Lower leg skin (tissue), 4 donors: ENCODE measurements around the gene NEK4. TPM values are rescaled to one million over a fixed set of nuclear protein-coding genes. Genes with fewer than 3 reads are reported as not detected.

Source experiments
- DNase-seq, 2 donors: peaks; one replicate each; pipeline ENCODE4 v3.0.0-alpha.2; 2019; ENCODE audit warnings: low spot score in 2 of 2
- H3K4me3 ChIP-seq: fragments of 200-600 bp; sonication (generic); 2 replicates; pipeline ENCODE4 v1.5.1; 2017; ENCODE audit warnings: mild to moderate bottlenecking, low read depth; ENCODE audit not compliant: poor library complexity, severe bottlenecking
- POLR2A ChIP-seq, 2 donors: fragments of 450-650 bp; IDR thresholded peaks; one replicate each; pipeline ENCODE4 v1.6.1; 2016 to 2017; ENCODE audit warnings: antibody characterized with exemption in 2 of 2, mild to moderate bottlenecking in 1 of 2, moderate library complexity in 1 of 2
- WGBS, 2 donors: methylation state at CpG; one replicate each; pipeline ENCODE4 v1.1.5; 2018; 5-methylcytosine and 5-hydroxymethylcytosine counted together
- intact Hi-C: fragments of 100-400 bp; cut with DNase I; formaldehyde crosslinking; loops from one replicate; pipeline ENCODE4 v1.15.0; 2023; ENCODE audit warnings: low total_unique reads
- total RNA-seq, 4 donors: library from RNA; depleted of rRNA; stranded (reverse); fragments of >200 nt; gene quantifications; one replicate each; pipeline ENCODE4 v1.1.0, GENCODE V29; 2016
- TF ChIP-seq, protein P1 (sequence below), 3 donors: fragments of 450-650 bp; IDR thresholded peaks; one replicate each; pipeline ENCODE4 v1.5.1; 2016; ENCODE audit warnings: antibody characterized with exemption in 3 of 3, mild to moderate bottlenecking in 3 of 3, moderate library complexity in 2 of 3

Gene NEK4
- total RNA-seq, 4 donors from 2014 or later: 9.2 to 15.9 (median 12.7) TPM

DNA sequence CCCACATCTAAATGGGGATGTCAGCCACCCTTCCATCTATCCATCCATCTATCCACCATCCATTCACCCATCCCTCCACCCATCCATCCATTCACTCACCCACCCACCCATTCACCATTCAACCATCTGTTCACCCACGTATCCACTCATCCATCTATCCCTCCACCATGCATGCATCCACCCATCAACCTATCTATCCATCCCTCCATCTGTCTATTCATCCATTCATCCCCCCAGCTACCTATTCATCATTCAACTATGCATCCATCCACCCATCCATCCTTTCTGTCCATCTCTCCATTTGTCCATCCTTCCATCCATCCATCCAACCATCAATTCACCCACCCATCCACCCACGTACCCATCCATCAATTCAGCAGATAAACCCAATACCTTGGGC is 38.4 kb upstream of the NEK4 start:
- no peak for TF ChIP-seq POLR2A (IDR thresholded peaks at IDR 0.05)
- TF ChIP-seq, protein P1, sequence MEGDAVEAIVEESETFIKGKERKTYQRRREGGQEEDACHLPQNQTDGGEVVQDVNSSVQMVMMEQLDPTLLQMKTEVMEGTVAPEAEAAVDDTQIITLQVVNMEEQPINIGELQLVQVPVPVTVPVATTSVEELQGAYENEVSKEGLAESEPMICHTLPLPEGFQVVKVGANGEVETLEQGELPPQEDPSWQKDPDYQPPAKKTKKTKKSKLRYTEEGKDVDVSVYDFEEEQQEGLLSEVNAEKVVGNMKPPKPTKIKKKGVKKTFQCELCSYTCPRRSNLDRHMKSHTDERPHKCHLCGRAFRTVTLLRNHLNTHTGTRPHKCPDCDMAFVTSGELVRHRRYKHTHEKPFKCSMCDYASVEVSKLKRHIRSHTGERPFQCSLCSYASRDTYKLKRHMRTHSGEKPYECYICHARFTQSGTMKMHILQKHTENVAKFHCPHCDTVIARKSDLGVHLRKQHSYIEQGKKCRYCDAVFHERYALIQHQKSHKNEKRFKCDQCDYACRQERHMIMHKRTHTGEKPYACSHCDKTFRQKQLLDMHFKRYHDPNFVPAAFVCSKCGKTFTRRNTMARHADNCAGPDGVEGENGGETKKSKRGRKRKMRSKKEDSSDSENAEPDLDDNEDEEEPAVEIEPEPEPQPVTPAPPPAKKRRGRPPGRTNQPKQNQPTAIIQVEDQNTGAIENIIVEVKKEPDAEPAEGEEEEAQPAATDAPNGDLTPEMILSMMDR (IDR thresholded peaks at IDR 0.05): no peak
- WGBS, 2 donors: 73 to 86% methylated on average over 2 of the region's 2 CpGs
- no peak overlapping the region for H3K4me3 ChIP-seq
- intact Hi-C loops: no loop called here
- DNase-seq: no peak

- DNase-seq: no peak
- no peak overlapping the region for H3K4me3 ChIP-seq
- TF ChIP-seq, protein P1 (IDR thresholded peaks at IDR 0.05): no peak
- TF ChIP-seq POLR2A (IDR thresholded peaks at IDR 0.05): no peak
- intact Hi-C loops: no loop called here
- 76 to 77% methylated on average over 19 of the region's 19 CpGs for WGBS, 2 donors
These were observed 34.7 kb upstream of the NEK4 start for GRCh38 chr3:52805270-52806039.

DNA sequence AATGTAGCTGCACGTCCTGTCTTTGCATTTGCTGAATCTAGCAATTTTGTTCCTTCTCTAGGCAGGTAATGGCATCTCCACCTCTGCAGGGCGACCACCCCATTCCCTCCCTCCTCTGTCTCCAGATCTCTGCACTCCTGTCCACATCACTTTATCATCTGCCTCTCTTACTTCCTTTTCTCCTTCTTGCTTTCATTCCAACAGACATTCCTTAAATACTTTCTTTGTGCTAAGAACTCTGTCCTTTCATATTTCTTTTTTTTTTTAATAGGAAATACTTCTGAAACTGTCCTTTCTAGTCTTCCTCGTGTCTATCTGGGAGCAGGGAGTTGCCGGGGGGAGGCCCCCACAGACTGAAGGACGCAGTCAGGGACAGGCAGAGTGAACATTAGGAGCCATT is 31.1 kb upstream of the NEK4 start:
- intact Hi-C loops: no loop called here
- WGBS, 2 donors: 53 to 59% methylated on average over 5 of the region's 5 CpGs
- DNase-seq: no peak
- H3K4me3 ChIP-seq: no peak overlapping the region
- TF ChIP-seq, protein P1 (IDR thresholded peaks at IDR 0.05): no peak

DNA sequence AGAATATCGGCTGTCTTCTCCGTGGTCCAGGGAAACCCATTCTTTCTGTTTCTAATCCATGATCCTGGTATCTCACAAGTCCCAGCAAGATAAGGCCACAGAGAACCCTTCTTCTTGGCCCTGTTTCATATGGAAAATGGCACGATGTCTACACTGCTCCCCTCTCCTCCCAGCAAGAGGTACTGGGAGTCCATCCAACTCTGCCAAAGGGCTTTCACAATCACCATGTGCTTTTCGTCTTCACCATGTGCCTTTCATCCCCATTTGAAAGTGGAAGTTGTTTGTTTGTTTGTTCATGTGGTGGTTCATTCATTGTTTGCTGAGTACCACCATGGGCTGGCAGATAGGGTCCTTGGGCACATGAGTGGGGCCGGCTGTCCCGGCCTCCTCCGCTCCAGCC is 29.3 kb upstream of the NEK4 start:
- no peak for DNase-seq
- intact Hi-C loops: no loop called here
- WGBS, 2 donors: 64 to 72% methylated on average over 7 of the region's 7 CpGs
- no peak overlapping the region for H3K4me3 ChIP-seq
- TF ChIP-seq, protein P1 (IDR thresholded peaks at IDR 0.05): no peak
- no peak for TF ChIP-seq POLR2A (IDR thresholded peaks at IDR 0.05)

DNA sequence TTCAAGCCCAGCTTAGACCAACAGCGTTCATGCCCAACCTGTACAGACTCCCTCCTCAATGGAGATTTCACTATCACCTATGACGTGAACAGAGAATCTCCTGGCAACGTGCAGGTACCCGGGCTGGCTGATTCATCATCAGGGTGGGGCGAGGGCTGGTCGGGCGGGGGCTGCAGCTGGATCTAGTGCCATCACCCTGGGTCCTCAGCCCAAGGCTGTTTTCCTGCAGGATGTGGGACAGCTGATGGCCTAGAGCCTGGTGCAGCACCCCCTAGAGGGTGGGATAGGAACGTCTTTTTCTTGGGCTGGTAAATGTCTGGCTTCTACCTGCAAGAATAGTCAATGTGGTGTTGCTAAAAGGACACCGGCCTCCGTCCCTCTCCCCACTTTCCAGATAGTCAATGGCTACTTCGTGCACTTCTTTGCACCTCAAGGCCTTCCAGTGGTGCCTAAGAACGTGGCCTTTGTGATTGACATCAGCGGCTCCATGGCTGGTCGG is 28.3 kb upstream of the NEK4 start:
- intact Hi-C loops: no loop called here
- no peak for DNase-seq
- TF ChIP-seq, protein P1 (IDR thresholded peaks at IDR 0.05): no peak
- TF ChIP-seq POLR2A (IDR thresholded peaks at IDR 0.05): no peak
- no peak overlapping the region for H3K4me3 ChIP-seq
- WGBS, 2 donors: 50 to 56% methylated on average over 14 of the region's 14 CpGs
